Chondrocyte (in vitro differentiated cells): ENCODE results near the gene PEX16. TPM values are rescaled to one million over a fixed set of nuclear protein-coding genes. Genes with fewer than 3 reads are reported as not detected.

ENCODE experiments used
- DNase-seq: peaks from one replicate; pipeline ENCODE4 v3.0.0; 2021; ENCODE audit warnings: mixed read lengths, low spot score
- H3K27ac Mint-ChIP-seq: one replicate; pipeline ENCODE4 v1.8.0; 2021; ENCODE audit warnings: mild to moderate bottlenecking, moderate library complexity, mixed read lengths; ENCODE audit not compliant: unreplicated experiment
- H3K27me3 Mint-ChIP-seq: 2 replicates; pipeline ENCODE4 v1.8.0; 2021; ENCODE audit warnings: low read depth, mixed read lengths
- H3K36me3 Mint-ChIP-seq: 2 replicates; pipeline ENCODE4 v1.8.0; 2021; ENCODE audit warnings: low read depth, mixed read lengths
- H3K4me1 Mint-ChIP-seq: 2 replicates; pipeline ENCODE4 v1.8.0; 2021; ENCODE audit warnings: low read depth, mild to moderate bottlenecking, mixed read lengths
- H3K4me3 Mint-ChIP-seq: one replicate; pipeline ENCODE4 v1.8.0; 2021; ENCODE audit warnings: mild to moderate bottlenecking, moderate library complexity, mixed read lengths; ENCODE audit not compliant: unreplicated experiment
- H3K9me3 Mint-ChIP-seq: 2 replicates; pipeline ENCODE4 v1.8.0; 2021; ENCODE audit warnings: low read depth, mixed read lengths
- CTCF ChIP-seq: fragments of 200-600 bp; sonication (generic); IDR thresholded peaks from 2 replicates; pipeline ENCODE4 v1.5.0; 2021; ENCODE audit warnings: antibody characterized with exemption, mild to moderate bottlenecking, moderate library complexity
- total RNA-seq: library from RNA; stranded (reverse); gene quantifications from 3 replicates; pipeline ENCODE4 v1.2.1, GENCODE V29; 2021

The PEX16 gene
- total RNA-seq, 1 donor from 2014 or later: 17.5 TPM

GRCh38 chr11:45934580-45935318 is 17.1 kb upstream of the PEX16 start:
- H3K27ac Mint-ChIP-seq: no peak overlapping the region
- no peak for TF ChIP-seq CTCF
- no peak for DNase-seq
- H3K36me3 Mint-ChIP-seq: peaks cover 17% of the 10 kb centered on the region
- H3K4me1 Mint-ChIP-seq: peaks cover 6% of the 10 kb centered on the region
- H3K27me3 Mint-ChIP-seq: no peaks in the 10 kb centered on the region
- no peak overlapping the region for H3K4me3 Mint-ChIP-seq
- H3K9me3 Mint-ChIP-seq: no peaks in the 10 kb centered on the region

DNA sequence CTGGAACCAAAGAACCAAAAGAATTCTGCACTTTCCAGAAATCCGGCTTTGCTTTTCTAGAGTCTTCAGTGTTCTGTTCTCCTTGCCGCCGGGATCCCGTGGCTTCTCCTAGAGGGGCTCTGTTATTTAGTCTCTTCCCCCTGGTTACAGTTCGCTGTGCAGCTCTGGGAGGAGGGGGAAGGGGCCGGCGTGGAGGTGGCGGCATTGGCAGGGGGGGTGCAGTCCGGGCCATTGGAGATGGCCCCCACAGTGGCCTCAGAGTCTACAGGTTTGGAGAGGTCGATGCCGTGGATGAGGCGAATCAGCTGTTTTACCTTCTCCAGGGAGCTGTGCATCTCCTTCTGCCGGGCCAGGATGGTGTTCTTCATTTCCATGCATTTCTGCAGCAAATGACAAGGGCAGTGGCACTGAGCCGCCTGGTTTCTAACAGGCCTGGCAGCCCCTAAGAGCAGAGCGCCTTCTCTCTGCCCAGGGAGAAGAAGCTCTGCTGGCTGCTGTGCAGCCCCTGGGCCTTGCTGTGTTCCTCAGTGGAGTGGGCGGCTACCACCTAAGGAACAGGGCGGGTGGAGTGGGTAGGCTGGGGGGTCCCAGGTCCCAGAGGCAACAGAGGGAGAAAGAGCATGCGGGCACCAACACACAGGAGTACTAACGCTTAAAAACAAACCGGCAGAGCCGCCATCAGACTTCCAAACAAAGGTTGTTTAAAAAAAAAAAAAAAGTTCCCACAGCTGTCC is 16.3 kb upstream of the PEX16 start:
- no peak for TF ChIP-seq CTCF
- DNase-seq: no peak
- H3K36me3 Mint-ChIP-seq: peaks cover 17% of the 10 kb centered on the region
- H3K9me3 Mint-ChIP-seq: no peaks in the 10 kb centered on the region
- peaks cover 6% of the 10 kb centered on the region for H3K4me1 Mint-ChIP-seq
- no peak overlapping the region for H3K4me3 Mint-ChIP-seq
- H3K27ac Mint-ChIP-seq: no peak overlapping the region
- H3K27me3 Mint-ChIP-seq: no peaks in the 10 kb centered on the region

- H3K9me3 Mint-ChIP-seq: no peaks in the 10 kb centered on the region
- no peak overlapping the region for H3K27ac Mint-ChIP-seq
- H3K36me3 Mint-ChIP-seq: peaks cover 17% of the 10 kb centered on the region
- peaks cover 6% of the 10 kb centered on the region for H3K4me1 Mint-ChIP-seq
- H3K27me3 Mint-ChIP-seq: no peaks in the 10 kb centered on the region
- TF ChIP-seq CTCF: no peak
- no peak for DNase-seq
- no peak overlapping the region for H3K4me3 Mint-ChIP-seq
Measured at GRCh38 chr11:45933131-45933831, 15.6 kb upstream of the PEX16 start.

GRCh38 chr11:45932217-45932616 is 14.5 kb upstream of the PEX16 start:
- Mint-ChIP-seq H3K27ac (no peak overlapping the region), H3K27me3 (no peaks in the 10 kb centered on the region), H3K9me3 (no peaks in the 10 kb centered on the region), H3K4me1 (peaks cover 6% of the 10 kb centered on the region), H3K36me3 (peaks cover 15% of the 10 kb centered on the region), H3K4me3 (no peak overlapping the region)
- no peak for DNase-seq
- TF ChIP-seq CTCF: no peak

DNA sequence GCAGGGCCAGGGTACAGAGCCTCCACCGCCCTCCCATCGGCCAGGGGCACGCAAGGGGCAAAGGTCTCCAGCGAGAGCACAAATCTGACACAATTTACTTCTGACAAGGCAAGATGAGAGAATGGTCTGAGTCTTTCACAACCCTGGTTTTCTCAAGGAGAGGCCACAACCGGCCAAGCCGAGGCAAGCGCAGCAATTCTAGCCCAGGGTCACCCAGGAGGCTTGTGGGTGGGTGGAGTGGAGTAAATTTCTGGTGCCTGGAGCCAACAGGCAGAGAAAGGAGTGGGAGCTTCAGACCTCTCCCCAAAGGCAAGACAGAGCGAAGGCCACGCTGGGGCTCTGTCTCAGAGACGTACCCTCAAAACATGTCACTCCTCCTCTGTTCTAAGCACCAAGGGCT is 14.1 kb upstream of the PEX16 start:
- no peaks in the 10 kb centered on the region for H3K9me3 Mint-ChIP-seq
- H3K27me3 Mint-ChIP-seq: peaks cover 4% of the 10 kb centered on the region
- no peak overlapping the region for H3K4me3 Mint-ChIP-seq
- no peak overlapping the region for H3K27ac Mint-ChIP-seq
- DNase-seq: no peak
- peaks cover 15% of the 10 kb centered on the region for H3K36me3 Mint-ChIP-seq
- TF ChIP-seq CTCF: no peak
- H3K4me1 Mint-ChIP-seq: peaks cover 6% of the 10 kb centered on the region
